ENCODE data around the gene OR2T11. TPM values are rescaled to one million over a fixed set of nuclear protein-coding genes. Genes with fewer than 3 reads are reported as not detected.

OR2T11 gene
- total RNA-seq, 1 experiment from 2014 or later, result not detected

DNA sequence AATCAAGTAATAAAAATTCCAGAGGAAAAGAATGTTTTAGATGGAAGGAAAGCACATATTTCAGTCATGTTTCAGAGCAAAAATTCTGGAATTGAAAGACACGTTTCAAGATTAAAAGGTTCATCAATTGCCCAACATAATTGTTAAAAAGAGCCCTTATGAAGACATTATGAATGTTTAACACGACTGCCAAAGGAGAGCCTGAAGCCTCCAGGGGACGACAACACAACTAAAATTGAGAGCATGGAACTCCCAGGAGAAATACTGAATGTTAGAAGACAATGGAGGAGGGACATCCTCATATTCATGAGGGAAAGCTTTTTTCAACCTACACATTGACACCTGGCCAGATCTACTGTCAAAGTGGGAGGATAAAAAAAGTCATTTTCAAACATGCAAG is 16.0 kb downstream of the OR2T11 start:
- TF ChIP-seq, protein P1, sequence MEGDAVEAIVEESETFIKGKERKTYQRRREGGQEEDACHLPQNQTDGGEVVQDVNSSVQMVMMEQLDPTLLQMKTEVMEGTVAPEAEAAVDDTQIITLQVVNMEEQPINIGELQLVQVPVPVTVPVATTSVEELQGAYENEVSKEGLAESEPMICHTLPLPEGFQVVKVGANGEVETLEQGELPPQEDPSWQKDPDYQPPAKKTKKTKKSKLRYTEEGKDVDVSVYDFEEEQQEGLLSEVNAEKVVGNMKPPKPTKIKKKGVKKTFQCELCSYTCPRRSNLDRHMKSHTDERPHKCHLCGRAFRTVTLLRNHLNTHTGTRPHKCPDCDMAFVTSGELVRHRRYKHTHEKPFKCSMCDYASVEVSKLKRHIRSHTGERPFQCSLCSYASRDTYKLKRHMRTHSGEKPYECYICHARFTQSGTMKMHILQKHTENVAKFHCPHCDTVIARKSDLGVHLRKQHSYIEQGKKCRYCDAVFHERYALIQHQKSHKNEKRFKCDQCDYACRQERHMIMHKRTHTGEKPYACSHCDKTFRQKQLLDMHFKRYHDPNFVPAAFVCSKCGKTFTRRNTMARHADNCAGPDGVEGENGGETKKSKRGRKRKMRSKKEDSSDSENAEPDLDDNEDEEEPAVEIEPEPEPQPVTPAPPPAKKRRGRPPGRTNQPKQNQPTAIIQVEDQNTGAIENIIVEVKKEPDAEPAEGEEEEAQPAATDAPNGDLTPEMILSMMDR (conservative IDR thresholded peaks at IDR 0.05), result peak; percentile 30; the same call in 2 of the 3 replicates
- Histone ChIP-seq H3K23me2 (ENCODE audit: insufficient read length, low read depth, low read length, poor library complexity, severe bottlenecking) (no peaks in the 10 kb centered on the region), H2BK15ac (ENCODE audit: low read depth, low read length) (no peak overlapping the region), H2AFZ (ENCODE audit: low read length) (no peak overlapping the region), H3K9ac (ENCODE audit: extremely low read depth, insufficient read length, low read length) (no peak overlapping the region), H4K5ac (ENCODE audit: insufficient read length, low read depth, low read length) (no peak overlapping the region), H3K27me3 (ENCODE audit: insufficient read depth, low read length) (no peaks in the 10 kb centered on the region), H3K4me2 (ENCODE audit: insufficient read depth, insufficient read length, low read length) (no peak overlapping the region), H2BK12ac (ENCODE audit: insufficient read length, low read depth, low read length) (no peak overlapping the region), H2BK20ac (ENCODE audit: low read depth, low read length, poor library complexity, severe bottlenecking) (no peak overlapping the region), H3K18ac (ENCODE audit: insufficient read length, low read depth, low read length) (no peak overlapping the region), H3K27ac (ENCODE audit: insufficient read length, low read depth, low read length) (no peak overlapping the region), H2AK5ac (ENCODE audit: insufficient read length, low read length) (no peak overlapping the region), H4K8ac (replicated peaks; ENCODE audit: insufficient read length, low read depth, low read length) (no peak overlapping the region), H3K79me1 (ENCODE audit: insufficient read depth, low read depth, low read length, poor library complexity, severe bottlenecking) (no peaks in the 10 kb centered on the region), H3K79me2 (ENCODE audit: insufficient read depth, low read length) (no peaks in the 10 kb centered on the region), H3T11ph (ENCODE audit: low read length) (no peak overlapping the region), H4K91ac (ENCODE audit: insufficient read length, low read depth, low read length) (no peak overlapping the region), H2BK5ac (ENCODE audit: insufficient read length, low read length) (no peak overlapping the region), H3K9me3 (ENCODE audit: control insufficient read depth, low read depth, low read length) (peaks cover 76% of the 10 kb centered on the region), H3K14ac (ENCODE audit: insufficient read depth, low read length) (no peak overlapping the region), H2BK120ac (ENCODE audit: low read depth, low read length, poor library complexity, severe bottlenecking) (no peak overlapping the region), H3K23ac (ENCODE audit: insufficient read length, low read depth, low read length) (no peak overlapping the region), H3K4ac (ENCODE audit: low read depth, low read length) (no peak overlapping the region), H4K20me1 (ENCODE audit: control insufficient read depth, insufficient read depth, insufficient read length) (no peaks in the 10 kb centered on the region), H3K4me1 (ENCODE audit: insufficient read depth, low read length) (no peaks in the 10 kb centered on the region), H3K56ac (ENCODE audit: insufficient read length, low read depth, low read length) (no peak overlapping the region)
- Mint-ChIP-seq H3K4me1 (no peaks in the 10 kb centered on the region), H3K27me3 (ENCODE audit: low read depth) (no peaks in the 10 kb centered on the region; the same call in 1 of the 2 replicates), H3K27ac (no peak overlapping the region), H3K4me3 (no peak overlapping the region), H3K9me3 (peaks cover 80 to 83% of the 10 kb centered on the region in 2 experiments), H3K36me3 (ENCODE audit: insufficient read depth in 1 of 3, low read depth in 3 of 3) (peaks cover 5 to 19% (median 6%) of the 10 kb centered on the region in 3 experiments; a peak in 4 of 7 replicates)
- DNase-seq, result no peak
- WGBS (ENCODE audit: extremely low coverage, insufficient read length, low lambda C conversion rate), result no CpG with 5 or more reads among the region's 3 CpGs
